Hematopoietic multipotent progenitor cell treated with erythropoietin and hydrocortisone succinate and interleukin-3 and kit ligand, for 4 days (in vitro differentiated cells): ENCODE data around the gene VPS13A.

Experiments
- DNase-seq: peaks from one replicate; pipeline ENCODE4 v3.0.0-alpha.2; 2015

The VPS13A gene

DNA sequence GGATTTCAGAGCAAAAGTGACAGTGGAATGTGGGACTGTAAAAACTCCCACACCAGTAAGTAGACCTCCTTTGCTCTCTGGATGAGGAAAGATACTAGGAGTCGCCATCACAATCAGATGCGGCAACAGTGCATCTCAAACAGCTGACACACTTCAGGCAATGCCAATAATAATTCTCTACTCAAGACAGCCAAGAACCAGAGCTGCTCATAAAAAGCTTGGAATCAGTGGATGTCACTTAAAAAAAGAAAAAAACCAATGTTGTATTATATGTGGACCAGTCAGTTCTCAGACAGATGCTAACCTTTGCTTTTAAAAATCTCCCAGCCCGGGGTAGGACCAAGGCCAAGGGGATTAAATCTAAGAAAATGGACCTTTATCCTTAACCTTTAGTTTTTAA, 285.8 kb downstream of the VPS13A start:
- no peak for DNase-seq

GRCh38 chr9:77464661-77465060, 287.3 kb downstream of the VPS13A start:
- no peak for DNase-seq

DNA sequence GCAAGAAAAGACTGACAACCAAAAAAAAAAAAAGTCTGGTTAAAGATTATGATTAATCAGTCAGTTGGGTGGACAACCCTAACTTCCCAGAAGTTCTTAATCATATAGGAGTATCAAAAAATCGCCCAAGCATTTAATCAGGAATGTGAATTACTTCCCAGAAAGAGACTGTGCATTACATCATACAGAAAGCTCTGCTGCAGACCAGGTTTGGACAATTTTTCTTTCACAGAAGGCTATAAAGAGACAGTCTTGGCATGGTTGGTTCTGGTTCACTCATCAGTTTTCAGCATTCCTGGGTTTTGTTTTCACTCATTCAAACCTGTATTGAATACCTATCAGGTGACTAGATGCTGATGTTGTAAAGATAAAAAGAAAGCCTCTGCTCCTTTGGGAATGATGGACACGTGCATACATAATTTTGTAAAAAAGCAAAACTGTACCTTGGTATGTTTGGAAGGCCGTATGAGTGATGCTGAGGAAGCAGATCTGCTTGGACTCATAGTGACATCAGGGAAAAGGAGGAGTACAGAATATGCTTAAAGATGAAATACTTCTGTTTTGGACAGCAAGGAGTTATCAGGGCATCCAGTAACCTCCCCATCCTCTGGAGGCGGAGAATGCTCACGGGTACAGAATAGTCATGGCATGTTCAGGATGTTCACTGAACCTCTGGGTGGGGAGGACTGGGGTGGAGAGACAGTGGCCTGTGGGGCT, 292.3 kb downstream of the VPS13A start:
- DNase-seq: no peak
